Measurements from ENCODE around the gene NXN. TPM values are rescaled to one million over a fixed set of nuclear protein-coding genes. Genes with fewer than 3 reads are reported as not detected.
"Not testable (repeated sequence)": the region's sequence is repeated elsewhere in the genome, so short reads cannot be mapped to it uniquely, and the experiment has no call there.

The NXN gene
- total RNA-seq, 1 experiment from 2014 or later = 126 TPM

DNA sequence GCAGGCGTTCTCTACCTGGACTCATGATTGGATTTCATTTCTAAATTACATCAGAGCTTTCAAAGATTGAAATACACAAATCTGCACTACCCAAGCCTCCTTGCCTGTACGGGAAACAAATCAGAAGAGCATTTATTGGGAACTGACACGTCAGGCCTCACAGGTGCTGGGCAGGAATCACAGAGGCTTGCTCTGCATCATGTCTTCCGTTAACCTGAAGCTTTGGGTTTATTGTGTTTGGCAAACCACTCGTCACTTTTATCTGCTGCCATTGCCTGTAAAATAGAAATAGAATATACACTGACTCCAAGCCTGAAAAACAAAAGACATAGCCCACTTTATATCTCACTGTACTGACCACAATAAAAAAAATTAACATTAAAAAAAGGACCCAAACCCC, 219.6 kb downstream of the NXN start:
- Histone ChIP-seq H3K4me1 (ENCODE audit: control insufficient read depth, insufficient read depth, low read length) (no peaks in the 10 kb centered on the region), H3K9me3 (ENCODE audit: control insufficient read depth, insufficient read depth, low read depth, low read length) (no peaks in the 10 kb centered on the region), H3K27me3 (ENCODE audit: control insufficient read depth, insufficient read depth, low read length) (no peaks in the 10 kb centered on the region), H3K27ac (ENCODE audit: low read length) (no peak overlapping the region), H3K4me3 (ENCODE audit: low read depth in 2 of 2, low read length in 2 of 2) (no peak overlapping the region), H3K36me3 (ENCODE audit: control insufficient read depth, insufficient read depth, low read length) (peaks cover 15% of the 10 kb centered on the region)
- in situ Hi-C loops (cut with HindIII; ENCODE audit: low pct_unique_long_range_greater_than_20kb, low sequenced_read_pairs) (no loop called here), intact Hi-C loops (cut with micrococcal nuclease; ENCODE audit: unreplicated experiment) (no loop called here)
- ChIA-PET CTCF (no interaction called here), POLR2A (no interaction called here)
- DNase-seq (ENCODE audit: low read depth, low spot score) (no peak), ATAC-seq (no peak)
- no TSS peak for BruUV-seq (replicated peaks)
- TF ChIP-seq TCF7L2 (IDR thresholded peaks at IDR 0.05; ENCODE audit: low read depth, low read length) (no peak), POLR2AphosphoS5 (IDR thresholded peaks at IDR 0.05; ENCODE audit: low read depth, low read length) (no peak), SIN3A (IDR thresholded peaks at IDR 0.05; ENCODE audit: borderline replicate concordance, insufficient read depth, low read depth, low read length) (no peak)
- TF ChIP-seq, protein P1, sequence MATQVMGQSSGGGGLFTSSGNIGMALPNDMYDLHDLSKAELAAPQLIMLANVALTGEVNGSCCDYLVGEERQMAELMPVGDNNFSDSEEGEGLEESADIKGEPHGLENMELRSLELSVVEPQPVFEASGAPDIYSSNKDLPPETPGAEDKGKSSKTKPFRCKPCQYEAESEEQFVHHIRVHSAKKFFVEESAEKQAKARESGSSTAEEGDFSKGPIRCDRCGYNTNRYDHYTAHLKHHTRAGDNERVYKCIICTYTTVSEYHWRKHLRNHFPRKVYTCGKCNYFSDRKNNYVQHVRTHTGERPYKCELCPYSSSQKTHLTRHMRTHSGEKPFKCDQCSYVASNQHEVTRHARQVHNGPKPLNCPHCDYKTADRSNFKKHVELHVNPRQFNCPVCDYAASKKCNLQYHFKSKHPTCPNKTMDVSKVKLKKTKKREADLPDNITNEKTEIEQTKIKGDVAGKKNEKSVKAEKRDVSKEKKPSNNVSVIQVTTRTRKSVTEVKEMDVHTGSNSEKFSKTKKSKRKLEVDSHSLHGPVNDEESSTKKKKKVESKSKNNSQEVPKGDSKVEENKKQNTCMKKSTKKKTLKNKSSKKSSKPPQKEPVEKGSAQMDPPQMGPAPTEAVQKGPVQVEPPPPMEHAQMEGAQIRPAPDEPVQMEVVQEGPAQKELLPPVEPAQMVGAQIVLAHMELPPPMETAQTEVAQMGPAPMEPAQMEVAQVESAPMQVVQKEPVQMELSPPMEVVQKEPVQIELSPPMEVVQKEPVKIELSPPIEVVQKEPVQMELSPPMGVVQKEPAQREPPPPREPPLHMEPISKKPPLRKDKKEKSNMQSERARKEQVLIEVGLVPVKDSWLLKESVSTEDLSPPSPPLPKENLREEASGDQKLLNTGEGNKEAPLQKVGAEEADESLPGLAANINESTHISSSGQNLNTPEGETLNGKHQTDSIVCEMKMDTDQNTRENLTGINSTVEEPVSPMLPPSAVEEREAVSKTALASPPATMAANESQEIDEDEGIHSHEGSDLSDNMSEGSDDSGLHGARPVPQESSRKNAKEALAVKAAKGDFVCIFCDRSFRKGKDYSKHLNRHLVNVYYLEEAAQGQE (IDR thresholded peaks at IDR 0.05; ENCODE audit: insufficient read depth in 1 of 2, low read depth in 2 of 2, low read length in 1 of 2) = no peak
- TF ChIP-seq, protein P2, sequence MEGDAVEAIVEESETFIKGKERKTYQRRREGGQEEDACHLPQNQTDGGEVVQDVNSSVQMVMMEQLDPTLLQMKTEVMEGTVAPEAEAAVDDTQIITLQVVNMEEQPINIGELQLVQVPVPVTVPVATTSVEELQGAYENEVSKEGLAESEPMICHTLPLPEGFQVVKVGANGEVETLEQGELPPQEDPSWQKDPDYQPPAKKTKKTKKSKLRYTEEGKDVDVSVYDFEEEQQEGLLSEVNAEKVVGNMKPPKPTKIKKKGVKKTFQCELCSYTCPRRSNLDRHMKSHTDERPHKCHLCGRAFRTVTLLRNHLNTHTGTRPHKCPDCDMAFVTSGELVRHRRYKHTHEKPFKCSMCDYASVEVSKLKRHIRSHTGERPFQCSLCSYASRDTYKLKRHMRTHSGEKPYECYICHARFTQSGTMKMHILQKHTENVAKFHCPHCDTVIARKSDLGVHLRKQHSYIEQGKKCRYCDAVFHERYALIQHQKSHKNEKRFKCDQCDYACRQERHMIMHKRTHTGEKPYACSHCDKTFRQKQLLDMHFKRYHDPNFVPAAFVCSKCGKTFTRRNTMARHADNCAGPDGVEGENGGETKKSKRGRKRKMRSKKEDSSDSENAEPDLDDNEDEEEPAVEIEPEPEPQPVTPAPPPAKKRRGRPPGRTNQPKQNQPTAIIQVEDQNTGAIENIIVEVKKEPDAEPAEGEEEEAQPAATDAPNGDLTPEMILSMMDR (IDR thresholded peaks at IDR 0.05) = no peak

DNA sequence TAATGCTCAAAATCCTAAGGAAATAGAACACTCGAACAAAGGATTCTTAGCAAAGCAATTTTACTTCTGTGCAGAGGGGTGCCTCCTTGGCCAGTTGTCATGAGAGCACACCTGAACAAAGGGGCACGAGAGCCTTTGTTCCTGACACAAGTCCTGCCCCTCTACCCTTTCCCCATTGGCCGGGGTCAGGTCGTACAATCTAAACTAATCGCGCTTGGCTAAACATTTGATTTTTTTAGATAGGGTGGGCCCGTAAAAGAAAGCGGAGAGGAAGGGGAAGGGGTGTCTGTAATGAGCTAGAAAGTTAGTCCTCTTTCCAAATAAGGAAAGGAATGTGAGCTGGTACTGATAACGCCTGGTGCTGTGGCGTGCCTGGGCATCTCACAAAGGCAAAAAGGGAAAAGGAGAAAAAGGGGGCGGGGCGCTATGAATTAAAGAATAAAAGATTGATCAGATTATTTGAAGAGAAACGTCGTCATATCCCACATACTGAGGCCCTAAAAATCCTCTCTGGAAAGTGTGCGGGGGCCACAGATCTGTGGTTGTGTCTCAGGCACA, 223.5 kb downstream of the NXN start:
- H3K27ac ChIP-seq (ENCODE audit: low read length); DNase-seq (ENCODE audit: low read depth, low spot score); H3K4me3 ChIP-seq (ENCODE audit: low read depth in 2 of 2, low read length in 2 of 2); intact Hi-C loops (cut with micrococcal nuclease; ENCODE audit: unreplicated experiment); ATAC-seq; CTCF ChIA-PET; POLR2A ChIA-PET; H3K9me3 ChIP-seq (ENCODE audit: control insufficient read depth, insufficient read depth, low read depth, low read length); H3K4me1 ChIP-seq (ENCODE audit: control insufficient read depth, insufficient read depth, low read length); in situ Hi-C loops (cut with HindIII; ENCODE audit: low pct_unique_long_range_greater_than_20kb, low sequenced_read_pairs); H3K27me3 ChIP-seq (ENCODE audit: control insufficient read depth, insufficient read depth, low read length); BruUV-seq (replicated peaks): not testable (repeated sequence)
- peaks cover 17% of the 10 kb centered on the region for H3K36me3 ChIP-seq (ENCODE audit: control insufficient read depth, insufficient read depth, low read length)

DNA sequence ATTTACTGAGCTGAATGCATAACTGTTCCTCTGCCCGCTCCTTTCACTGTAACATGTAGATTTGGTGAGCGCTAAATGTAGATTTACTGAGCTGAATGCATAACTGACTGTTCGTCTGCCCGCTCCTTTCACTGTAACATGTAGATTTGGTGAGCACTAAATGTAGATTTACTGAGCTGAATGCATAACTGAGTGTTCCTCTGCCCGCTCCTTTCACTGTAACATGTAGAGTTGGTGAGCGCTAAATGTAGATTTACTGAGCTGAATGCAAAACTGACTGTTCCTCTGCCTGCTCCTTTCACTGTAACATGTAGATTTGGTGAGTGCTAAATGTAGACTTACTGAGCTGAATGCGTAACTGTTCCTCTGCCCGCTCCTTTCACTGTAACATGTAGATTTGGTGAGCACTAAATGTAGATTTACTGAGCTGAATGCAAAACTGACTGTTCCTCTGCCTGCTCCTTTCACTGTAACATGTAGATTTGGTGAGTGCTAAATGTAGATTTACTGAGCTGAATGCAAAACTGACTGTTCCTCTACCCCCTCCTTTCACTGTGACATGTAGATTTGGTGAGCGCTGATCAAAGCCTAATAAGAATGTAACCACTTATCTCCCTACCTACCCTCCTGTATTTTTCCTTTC, 224.1 kb downstream of the NXN start:
- H3K9me3 ChIP-seq (ENCODE audit: control insufficient read depth, insufficient read depth, low read depth, low read length); ATAC-seq; BruUV-seq (replicated peaks); POLR2A ChIA-PET; DNase-seq (ENCODE audit: low read depth, low spot score); H3K27me3 ChIP-seq (ENCODE audit: control insufficient read depth, insufficient read depth, low read length); intact Hi-C loops (cut with micrococcal nuclease; ENCODE audit: unreplicated experiment); H3K27ac ChIP-seq (ENCODE audit: low read length); in situ Hi-C loops (cut with HindIII; ENCODE audit: low pct_unique_long_range_greater_than_20kb, low sequenced_read_pairs); H3K4me1 ChIP-seq (ENCODE audit: control insufficient read depth, insufficient read depth, low read length); H3K4me3 ChIP-seq (ENCODE audit: low read depth in 2 of 2, low read length in 2 of 2): not testable (repeated sequence)
- peaks cover 15% of the 10 kb centered on the region for H3K36me3 ChIP-seq (ENCODE audit: control insufficient read depth, insufficient read depth, low read length)
- CTCF ChIA-PET = interaction anchor here (0.6 kb wide), 1 partner anchor 224 kb away, joined by 3 read pairs; the partner anchor contains the start of gene NXN

Data from Panc1 (cell line).